A549 treated with ZK216348 at 1 μM for 4 hours (cell line): ENCODE data around the gene ZNF221. TPM values are rescaled to one million over a fixed set of nuclear protein-coding genes. Genes with fewer than 3 reads are reported as not detected.

Source experiments
- total RNA-seq: library from RNA; stranded (reverse); fragments of 200-300 nt; extraction: Qiagen RNA extraction; gene quantifications from 5 replicates; pipeline ENCODE4 v1.2.3, GENCODE V29; 2022; ENCODE audit warnings: low read depth

Gene ZNF221
- 0.31 to 1.1 TPM (median 0.65 TPM) in 5 replicates for total RNA-seq

DNA sequence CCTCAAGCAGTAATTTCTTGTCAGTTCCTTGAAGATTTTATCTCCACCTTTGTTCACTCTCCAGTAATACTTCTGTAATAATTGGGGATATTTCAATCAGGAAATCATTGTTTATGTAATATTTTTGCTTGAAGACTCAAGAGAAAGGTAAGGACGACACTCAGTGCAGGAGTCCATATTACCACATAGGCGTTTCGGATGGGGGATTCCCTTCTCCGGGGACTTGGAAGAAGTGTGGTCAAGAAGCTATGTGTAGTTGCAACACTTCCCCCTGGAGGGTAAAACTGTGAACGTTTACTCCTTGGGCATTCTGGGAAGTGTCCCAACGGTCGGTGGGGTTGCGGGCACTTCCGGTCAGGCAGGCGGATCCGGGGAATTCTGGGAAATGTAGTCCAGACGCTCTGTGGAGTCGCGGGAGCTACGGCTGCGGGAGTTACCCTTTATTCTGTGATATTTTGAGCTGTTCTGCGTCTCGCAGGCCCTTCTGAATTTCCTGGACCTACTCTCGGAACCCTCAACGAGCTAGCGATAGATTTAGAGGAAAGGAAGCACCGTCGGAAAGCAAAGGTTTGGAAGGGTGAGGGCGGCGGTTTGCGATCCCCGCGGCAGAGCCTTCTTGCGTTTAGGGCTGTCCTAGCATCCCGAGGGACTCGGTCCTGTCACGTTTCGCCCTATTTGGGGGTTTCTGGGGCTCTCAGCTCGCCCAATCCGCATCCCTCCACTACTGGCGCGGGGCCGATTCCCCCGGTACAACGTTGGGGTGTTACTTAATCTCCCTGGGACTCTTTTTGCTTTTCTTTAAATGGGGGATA is at the start of gene ZNF221:
ZNF221 (plus strand) TSS at position 395 of the 812 bp plus-strand sequence. CDS start 11,499 bp downstream, outside the sequence.

DNA sequence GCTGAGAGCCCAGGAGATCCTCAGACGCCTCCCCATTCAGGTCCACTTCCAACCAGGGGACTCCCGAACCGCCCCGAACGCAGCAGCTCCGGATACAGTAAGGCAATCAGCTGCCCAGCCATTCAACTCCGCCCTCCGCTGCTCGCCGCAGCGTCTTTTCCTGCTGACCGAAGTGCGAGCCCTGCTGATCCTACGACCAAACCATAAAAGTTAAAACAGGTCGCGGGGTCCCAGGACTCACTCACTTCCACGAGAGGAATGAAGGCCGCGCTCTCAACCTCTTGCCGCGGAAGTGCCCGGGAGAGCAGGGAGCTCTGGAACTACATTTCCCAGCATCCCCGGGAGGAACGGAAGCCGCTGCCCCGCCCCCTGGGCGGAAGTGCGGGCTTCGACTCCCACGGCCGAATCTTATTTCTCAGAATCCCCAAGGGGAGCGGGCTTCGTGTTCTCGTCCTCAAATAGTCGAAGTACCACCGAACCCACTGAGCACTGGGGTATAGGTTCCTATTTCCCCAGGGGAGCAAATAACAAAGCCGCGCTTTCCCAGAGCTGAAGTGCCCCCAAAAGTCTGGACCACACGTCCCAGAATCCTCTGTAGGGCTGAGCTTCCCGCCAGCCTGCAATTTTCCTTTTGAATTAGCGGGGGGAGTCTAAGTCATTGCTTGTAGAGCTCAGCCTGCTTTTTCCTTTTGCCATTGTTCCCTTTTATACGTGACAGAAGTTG is 15.9 kb upstream of the ZNF221 start, which contains the start of gene ZNF45:
ZNF45 (minus strand) TSS at position 298 of the 724 bp plus-strand sequence. CDS start 13,097 bp downstream, outside the sequence.

DNA sequence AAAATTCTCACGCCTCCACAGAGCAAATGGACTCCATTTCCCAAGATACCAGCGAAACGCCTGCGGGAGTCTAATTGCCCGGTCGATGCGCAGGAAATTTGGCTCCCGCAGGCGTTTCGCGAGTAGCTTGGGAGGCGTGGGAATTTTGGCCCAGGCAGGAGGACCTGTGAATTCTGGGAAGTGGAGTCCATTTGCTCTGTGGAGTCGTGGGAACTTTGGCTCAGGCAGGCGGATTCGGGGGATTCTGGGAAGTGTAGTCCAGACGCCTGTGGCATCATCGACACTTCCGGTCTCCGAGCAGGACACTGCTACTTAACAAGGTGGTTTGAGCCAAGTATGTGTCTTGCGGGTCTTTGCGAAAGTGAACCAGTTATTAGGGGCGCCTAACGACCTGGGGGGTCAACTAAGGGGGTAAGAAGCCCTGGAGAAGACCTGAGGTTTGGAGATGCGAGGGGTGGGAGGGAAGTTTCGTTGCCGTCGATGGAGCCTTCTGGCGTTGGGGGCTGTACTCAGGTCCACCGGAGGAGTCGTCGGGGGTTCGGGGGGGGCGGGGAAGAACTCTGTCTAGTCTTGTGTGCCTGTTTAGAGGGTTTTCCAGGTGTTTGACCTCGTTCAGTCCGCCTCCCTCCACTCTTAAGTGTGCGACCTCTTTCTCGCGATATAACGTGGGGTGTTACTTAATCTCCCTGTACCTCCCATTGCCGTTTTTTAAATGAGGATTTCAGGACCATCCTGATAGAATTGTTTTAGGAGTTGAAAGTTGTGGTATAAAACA is 33.1 kb downstream of the ZNF221 start, which contains the start of gene ZNF155:
ZNF155 (plus strand) TSS at position 277 of the 775 bp plus-strand sequence. CDS start 4,356 bp downstream, outside the sequence.

DNA sequence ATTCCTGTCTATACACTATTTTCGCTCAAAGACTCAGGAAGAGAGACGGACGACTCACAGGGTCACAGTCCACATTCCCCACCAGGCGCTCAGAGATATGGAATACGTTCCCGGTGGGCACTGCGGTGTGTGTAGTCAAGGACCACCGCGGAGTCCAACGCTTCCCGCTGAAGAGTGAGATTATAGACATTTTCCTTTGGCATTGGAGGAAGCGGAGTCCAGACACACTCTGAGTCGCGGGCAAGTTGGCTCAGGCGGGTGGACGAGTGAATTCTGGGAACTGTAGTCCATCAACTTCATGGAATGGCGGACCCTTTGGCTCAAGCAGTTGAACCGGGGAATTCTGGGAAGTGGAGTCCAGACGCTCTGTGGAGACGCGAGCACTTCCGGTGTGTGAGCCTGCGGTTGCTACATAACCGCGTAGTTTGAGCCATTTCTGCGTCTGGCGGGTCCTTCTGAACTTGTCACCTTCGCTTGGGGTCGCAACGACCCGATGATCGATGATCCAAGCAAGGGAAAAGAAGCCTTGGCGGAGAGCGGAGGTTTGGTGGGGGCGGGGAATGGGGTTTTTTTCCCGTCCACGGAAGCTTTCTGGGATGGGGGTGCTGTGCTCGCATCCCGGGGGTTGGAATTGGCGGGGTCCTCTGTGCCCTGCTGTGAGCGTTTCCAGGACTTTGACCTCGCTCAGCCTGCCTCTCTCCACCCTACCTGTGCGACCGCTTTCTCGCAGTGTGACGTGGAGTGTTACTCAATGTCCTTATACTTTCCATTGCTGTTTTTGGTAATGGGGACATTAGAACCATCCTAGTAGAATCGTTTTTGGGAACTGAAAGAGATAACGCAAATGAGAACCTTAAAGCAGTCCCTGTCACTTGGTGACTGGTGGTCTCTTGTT is 51.8 kb downstream of the ZNF221 start, which contains the start of gene ZNF230:
ZNF230 (plus strand) TSS at position 392 of the 895 bp plus-strand sequence. CDS start 4,122 bp downstream, outside the sequence.

Other genes starting within 250 kb of the ZNF221 start
- not detected in 5 replicates for gene IRGC, start 235.2 kb upstream of the ZNF221 start, total RNA-seq
- 47.2 to 77.9 TPM (median 65.8 TPM) in 5 replicates for gene SMG9, start 196.3 kb upstream of the ZNF221 start, total RNA-seq
- gene KCNN4, start 170.3 kb upstream of the ZNF221 start, total RNA-seq: 37.9 to 63.2 TPM (median 55.9 TPM) in 5 replicates
- 0.09 to 0.50 TPM (median 0.38 TPM) in 5 replicates for gene LYPD5, start 148.8 kb upstream of the ZNF221 start, total RNA-seq
- gene ZNF283, start 123.9 kb upstream of the ZNF221 start, total RNA-seq: 3.9 to 5.1 TPM (median 5.0 TPM) in 5 replicates
- 0.14 to 0.50 TPM (median 0.21 TPM) in 5 replicates for gene ZNF404, start 67.3 kb upstream of the ZNF221 start, total RNA-seq
- gene ZNF45, start 15.9 kb upstream of the ZNF221 start, total RNA-seq: 9.1 to 12.6 TPM (median 10.9 TPM) in 5 replicates
- gene ZNF155, start 33.0 kb downstream of the ZNF221 start, total RNA-seq: 2.7 to 3.4 TPM (median 3.1 TPM) in 5 replicates
- 2.2 to 3.2 TPM (median 2.8 TPM) in 5 replicates for gene ZNF230, start 51.7 kb downstream of the ZNF221 start, total RNA-seq
- 3.0 to 4.6 TPM (median 4.2 TPM) in 5 replicates for gene ZNF222, start 74.2 kb downstream of the ZNF221 start, total RNA-seq
- gene ZNF223, start 100.8 kb downstream of the ZNF221 start, total RNA-seq: 1.7 to 3.4 TPM (median 2.8 TPM) in 5 replicates
- gene ZNF284, start 120.9 kb downstream of the ZNF221 start, total RNA-seq: 0.36 to 0.57 TPM (median 0.40 TPM) in 5 replicates
- 9.0 to 11.9 TPM (median 10.6 TPM) in 5 replicates for gene ZNF224, start 143.1 kb downstream of the ZNF221 start, total RNA-seq
- 2.6 to 5.2 TPM (median 2.9 TPM) in 5 replicates for gene ZNF225, start 162.2 kb downstream of the ZNF221 start, total RNA-seq
- 1.6 to 3.0 TPM (median 2.6 TPM) in 5 replicates for gene ZNF234, start 190.3 kb downstream of the ZNF221 start, total RNA-seq
- gene ZNF226, start 213.9 kb downstream of the ZNF221 start, total RNA-seq: 18.9 to 29.1 TPM (median 22.7 TPM) in 5 replicates